Measurements from ENCODE around the gene SPAG7.

SPAG7 gene

DNA sequence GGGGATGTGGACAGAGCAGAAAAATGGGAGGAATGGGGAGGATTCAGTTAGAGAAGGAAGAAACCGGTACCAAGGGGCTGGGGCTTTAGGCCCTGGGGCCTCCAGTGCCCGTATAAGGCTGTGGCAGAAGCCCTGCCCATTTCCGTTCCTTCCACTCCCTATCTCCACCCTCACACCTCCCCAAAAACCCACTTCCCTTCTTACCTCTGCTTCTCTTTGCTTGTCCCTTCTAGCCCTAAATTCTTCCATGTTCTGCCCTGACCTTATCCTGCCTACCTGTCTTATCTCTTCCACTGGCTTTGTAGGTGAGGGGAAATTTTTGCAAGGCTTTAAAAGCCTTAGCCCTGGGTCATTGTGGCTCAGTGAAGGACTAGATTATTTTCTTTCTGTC, 23.5 kb downstream of the SPAG7 start:
- H3K27ac ChIP-seq (ENCODE audit: low read depth, low read length), result no peak overlapping the region
- peaks cover 63% of the 10 kb centered on the region for H3K79me2 ChIP-seq (ENCODE audit: control insufficient read depth, insufficient read depth, low read length)
- H3K4me3 ChIP-seq (ENCODE audit: low read length), result no peak overlapping the region
- peak; percentile 27 for DNase-seq
- no peak overlapping the region for H2AK5ac ChIP-seq (ENCODE audit: low read length)
- peak overlapping the region; percentile 12 for H3K9ac ChIP-seq (ENCODE audit: low read length)
- H3K23ac ChIP-seq (ENCODE audit: low read length), result no peak overlapping the region
- no peak overlapping the region for H3K4ac ChIP-seq (ENCODE audit: low read depth, low read length)
- no peak overlapping the region for H4K8ac ChIP-seq (ENCODE audit: low read depth, low read length)
- H3K4me1 ChIP-seq (ENCODE audit: control insufficient read depth, low read depth, low read length), result peaks cover 4% of the 10 kb centered on the region
- H3K36me3 ChIP-seq (ENCODE audit: control insufficient read depth, insufficient read depth, low read length), result peaks cover 17% of the 10 kb centered on the region
- no peak overlapping the region for H2BK5ac ChIP-seq (ENCODE audit: low read length)
- H2BK120ac ChIP-seq (ENCODE audit: low read depth, low read length), result no peak overlapping the region
- no peak overlapping the region for H2BK15ac ChIP-seq (replicated peaks; ENCODE audit: low read depth)
- H3K56ac ChIP-seq (ENCODE audit: low read length), result peak overlapping the region; percentile 47
- WGBS (ENCODE audit: extremely low coverage, insufficient coverage, low lambda C conversion rate), result no CpG with 5 or more reads among the region's 3 CpGs
- no peak overlapping the region for H3K4me2 ChIP-seq (ENCODE audit: low read length)
- no peak overlapping the region for H4K5ac ChIP-seq (ENCODE audit: low read length)
- H3K27me3 ChIP-seq (ENCODE audit: insufficient read depth, low read length, poor library complexity), result no peaks in the 10 kb centered on the region
- no peak overlapping the region for H3K18ac ChIP-seq (ENCODE audit: low read length)
- peaks cover 16% of the 10 kb centered on the region for H3K79me1 ChIP-seq (ENCODE audit: low read length)

GRCh38 chr17:4942760-4943508, 24.7 kb downstream of the SPAG7 start:
- WGBS (ENCODE audit: extremely low coverage, insufficient coverage, low lambda C conversion rate), result no CpG with 5 or more reads among the region's 13 CpGs
- no peak overlapping the region for H2BK15ac ChIP-seq (replicated peaks; ENCODE audit: low read depth)
- no peak overlapping the region for H3K4me2 ChIP-seq (ENCODE audit: low read length)
- H3K9ac ChIP-seq (ENCODE audit: low read length), result no peak overlapping the region
- H4K5ac ChIP-seq (ENCODE audit: low read length), result no peak overlapping the region
- no peak overlapping the region for H3K4me3 ChIP-seq (ENCODE audit: low read length)
- no peak overlapping the region for H3K23ac ChIP-seq (ENCODE audit: low read length)
- no peak overlapping the region for H4K8ac ChIP-seq (ENCODE audit: low read depth, low read length)
- DNase-seq, result no peak
- H3K4me1 ChIP-seq (ENCODE audit: control insufficient read depth, low read depth, low read length), result peaks cover 8% of the 10 kb centered on the region
- peaks cover 17% of the 10 kb centered on the region for H3K36me3 ChIP-seq (ENCODE audit: control insufficient read depth, insufficient read depth, low read length)
- H3K27ac ChIP-seq (ENCODE audit: low read depth, low read length), result no peak overlapping the region
- H3K18ac ChIP-seq (ENCODE audit: low read length), result no peak overlapping the region
- H3K79me2 ChIP-seq (ENCODE audit: control insufficient read depth, insufficient read depth, low read length), result peaks cover 69% of the 10 kb centered on the region
- H2BK5ac ChIP-seq (ENCODE audit: low read length), result no peak overlapping the region
- H3K4ac ChIP-seq (ENCODE audit: low read depth, low read length), result no peak overlapping the region
- H3K79me1 ChIP-seq (ENCODE audit: low read length), result peaks cover 24% of the 10 kb centered on the region
- H3K56ac ChIP-seq (ENCODE audit: low read length), result no peak overlapping the region
- no peaks in the 10 kb centered on the region for H3K27me3 ChIP-seq (ENCODE audit: insufficient read depth, low read length, poor library complexity)
- no peak overlapping the region for H2AK5ac ChIP-seq (ENCODE audit: low read length)
- H2BK120ac ChIP-seq (ENCODE audit: low read depth, low read length), result no peak overlapping the region

- Histone ChIP-seq H3K79me1 (ENCODE audit: low read length) (peaks cover 23% of the 10 kb centered on the region), H3K79me2 (ENCODE audit: control insufficient read depth, insufficient read depth, low read length) (peaks cover 53% of the 10 kb centered on the region), H3K9ac (ENCODE audit: low read length) (peak overlapping the region; percentile 87), H3K23ac (ENCODE audit: low read length) (no peak overlapping the region), H3K4ac (ENCODE audit: low read depth, low read length) (no peak overlapping the region), H3K27ac (ENCODE audit: low read depth, low read length) (no peak overlapping the region), H2BK120ac (ENCODE audit: low read depth, low read length) (no peak overlapping the region), H3K27me3 (ENCODE audit: insufficient read depth, low read length, poor library complexity) (no peaks in the 10 kb centered on the region), H3K36me3 (ENCODE audit: control insufficient read depth, insufficient read depth, low read length) (peaks cover 10% of the 10 kb centered on the region), H4K8ac (ENCODE audit: low read depth, low read length) (no peak overlapping the region), H3K18ac (ENCODE audit: low read length) (no peak overlapping the region), H4K5ac (ENCODE audit: low read length) (no peak overlapping the region), H3K4me2 (ENCODE audit: low read length) (peak overlapping the region; percentile 87), H2BK5ac (ENCODE audit: low read length) (no peak overlapping the region), H2BK15ac (replicated peaks; ENCODE audit: low read depth) (no peak overlapping the region), H3K4me3 (ENCODE audit: low read length) (peak overlapping the region; percentile 95), H3K56ac (ENCODE audit: low read length) (peak overlapping the region; percentile 97), H3K4me1 (ENCODE audit: control insufficient read depth, low read depth, low read length) (peaks cover 6% of the 10 kb centered on the region), H2AK5ac (ENCODE audit: low read length) (no peak overlapping the region)
- DNase-seq, result no peak
- WGBS (ENCODE audit: extremely low coverage, insufficient coverage, low lambda C conversion rate), result no CpG with 5 or more reads among the region's 4 CpGs
Observed at GRCh38 chr17:4941319-4941610, 26.4 kb downstream of the SPAG7 start.

DNA sequence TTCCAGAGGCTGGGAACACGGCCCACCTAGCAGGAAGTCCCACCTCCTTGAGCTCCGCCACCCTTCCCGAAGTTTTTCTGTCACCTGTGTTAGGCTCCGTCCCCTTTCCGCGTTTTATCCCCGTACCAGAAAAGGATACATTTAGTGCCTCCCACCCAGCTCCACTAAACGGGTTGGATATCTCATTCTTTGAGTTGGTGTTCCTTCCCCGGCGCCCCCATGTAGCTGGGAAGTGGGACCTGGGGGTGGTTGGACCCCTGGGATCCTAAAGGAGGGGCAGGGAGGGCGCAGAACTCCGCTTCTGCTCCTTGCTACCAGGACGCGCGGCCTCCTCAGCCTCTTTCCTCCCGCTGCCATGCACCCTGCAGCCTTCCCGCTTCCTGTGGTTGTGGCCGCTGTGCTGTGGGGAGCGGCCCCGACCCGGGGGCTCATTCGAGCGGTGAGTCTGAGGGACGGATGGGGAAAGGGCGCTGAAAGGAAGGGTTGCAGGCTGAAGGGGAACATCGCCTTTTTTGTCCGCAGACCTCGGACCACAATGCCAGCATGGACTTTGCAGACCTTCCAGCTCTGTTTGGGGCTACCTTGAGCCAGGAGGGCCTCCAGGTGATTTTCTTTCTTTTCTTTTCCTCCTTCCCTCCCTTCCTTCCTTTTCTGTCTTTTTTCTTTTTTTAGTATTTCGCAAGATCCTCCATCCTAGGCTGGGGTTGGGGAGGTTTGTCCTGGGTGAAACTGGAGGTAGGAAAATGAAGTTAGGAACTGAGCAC, 26.9 kb downstream of the SPAG7 start:
- H2AK5ac ChIP-seq (ENCODE audit: low read length), result no peak overlapping the region
- peaks cover 3% of the 10 kb centered on the region for H3K4me1 ChIP-seq (ENCODE audit: control insufficient read depth, low read depth, low read length)
- WGBS (ENCODE audit: extremely low coverage, insufficient coverage, low lambda C conversion rate), result no CpG with 5 or more reads among the region's 29 CpGs
- H3K27ac ChIP-seq (ENCODE audit: low read depth, low read length), result peak overlapping the region; percentile 97
- peaks cover 48% of the 10 kb centered on the region for H3K79me2 ChIP-seq (ENCODE audit: control insufficient read depth, insufficient read depth, low read length)
- peaks cover 7% of the 10 kb centered on the region for H3K36me3 ChIP-seq (ENCODE audit: control insufficient read depth, insufficient read depth, low read length)
- no peak overlapping the region for H3K23ac ChIP-seq (ENCODE audit: low read length)
- H2BK5ac ChIP-seq (ENCODE audit: low read length), result no peak overlapping the region
- H3K4me3 ChIP-seq (ENCODE audit: low read length), result peak overlapping the region; percentile 95
- H3K9ac ChIP-seq (ENCODE audit: low read length), result peak overlapping the region; percentile 87
- peak overlapping the region; percentile 97 for H3K56ac ChIP-seq (ENCODE audit: low read length)
- no peak overlapping the region for H3K4ac ChIP-seq (ENCODE audit: low read depth, low read length)
- no peak overlapping the region for H2BK120ac ChIP-seq (ENCODE audit: low read depth, low read length)
- H2BK15ac ChIP-seq (replicated peaks; ENCODE audit: low read depth), result no peak overlapping the region
- H3K27me3 ChIP-seq (ENCODE audit: insufficient read depth, low read length, poor library complexity), result no peaks in the 10 kb centered on the region
- DNase-seq, result no peak
- H4K8ac ChIP-seq (ENCODE audit: low read depth, low read length), result no peak overlapping the region
- no peak overlapping the region for H3K18ac ChIP-seq (ENCODE audit: low read length)
- H4K5ac ChIP-seq (ENCODE audit: low read length), result no peak overlapping the region
- peak overlapping the region; percentile 87 for H3K4me2 ChIP-seq (ENCODE audit: low read length)
- peaks cover 22% of the 10 kb centered on the region for H3K79me1 ChIP-seq (ENCODE audit: low read length)

DNA sequence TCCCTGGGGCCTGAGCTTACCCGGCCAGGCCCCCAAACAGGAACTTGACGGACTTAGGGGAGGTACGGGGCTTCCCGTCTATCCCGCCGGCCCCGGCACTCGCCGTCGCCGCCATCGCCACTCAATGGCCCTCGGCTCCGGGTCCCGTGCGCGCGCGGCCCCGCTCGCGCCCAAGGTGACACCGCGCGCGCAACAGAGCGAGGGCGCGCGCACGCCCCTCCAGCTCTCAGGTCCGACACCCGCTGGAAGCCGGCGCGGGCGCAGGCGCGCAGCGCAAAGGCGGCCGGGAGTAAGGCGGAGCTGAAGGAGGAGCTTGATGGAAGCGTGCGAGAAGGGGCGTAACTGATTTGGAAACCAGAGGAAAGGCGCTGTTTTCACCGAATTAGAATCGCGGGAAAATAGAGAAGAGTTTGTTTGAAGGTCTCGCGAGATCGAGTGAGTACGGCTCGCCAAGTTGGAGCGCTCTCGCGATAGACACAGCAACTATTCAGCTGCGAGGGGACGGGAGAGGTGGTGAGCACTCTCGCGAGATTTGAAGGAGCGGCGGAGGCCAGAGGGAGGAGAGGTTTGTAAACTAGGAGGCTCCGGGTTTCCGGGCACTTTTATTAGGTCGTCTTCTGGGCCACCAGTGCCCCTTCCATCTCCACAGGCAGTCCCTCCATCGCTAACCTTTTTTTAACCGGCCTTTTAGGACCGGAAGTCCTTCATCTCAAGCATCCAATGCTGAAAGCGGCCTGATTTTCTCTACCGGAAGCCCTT, 27.6 kb downstream of the SPAG7 start, which contains the start of the genes RNF167 and SLC25A11:
Gene RNF167, plus strand, starts transcription at position 473 of the 759 bp plus-strand sequence. CDS start 642 bp downstream, outside the sequence.
Gene SLC25A11, minus strand, starts transcription at position 251 of the 759 bp plus-strand sequence. Its CDS starts 136 bp downstream, at position 115.
- Histone ChIP-seq H3K23ac (ENCODE audit: low read length) (peak within 1 kb of the TSS; percentile 2), H3K4me2 (ENCODE audit: low read length) (peak within 1 kb of the TSS; percentile 87), H3K4me1 (ENCODE audit: control insufficient read depth, low read depth, low read length) (peaks cover 3% of the 10 kb centered on the region), H2BK5ac (ENCODE audit: low read length) (peak within 1 kb of the TSS; percentile 33), H3K36me3 (ENCODE audit: control insufficient read depth, insufficient read depth, low read length) (peaks cover 5% of the 10 kb centered on the region), H3K9ac (ENCODE audit: low read length) (peak within 1 kb of the TSS; percentile 87), H2AK5ac (ENCODE audit: low read length) (no peak within 1 kb of the TSS), H3K4ac (ENCODE audit: low read depth, low read length) (no peak within 1 kb of the TSS), H2BK120ac (ENCODE audit: low read depth, low read length) (no peak within 1 kb of the TSS), H3K56ac (ENCODE audit: low read length) (peak within 1 kb of the TSS; percentile 97), H3K27ac (ENCODE audit: low read depth, low read length) (peak within 1 kb of the TSS; percentile 97), H4K5ac (ENCODE audit: low read length) (peak within 1 kb of the TSS; percentile 78), H3K79me2 (ENCODE audit: control insufficient read depth, insufficient read depth, low read length) (peaks cover 40% of the 10 kb centered on the region), H3K4me3 (ENCODE audit: low read length) (peak within 1 kb of the TSS; percentile 95), H3K27me3 (ENCODE audit: insufficient read depth, low read length, poor library complexity) (no peaks in the 10 kb centered on the region), H3K18ac (ENCODE audit: low read length) (peak within 1 kb of the TSS; percentile 64), H4K8ac (ENCODE audit: low read depth, low read length) (no peak within 1 kb of the TSS), H2BK15ac (replicated peaks; ENCODE audit: low read depth) (no peak within 1 kb of the TSS), H3K79me1 (ENCODE audit: low read length) (peaks cover 20% of the 10 kb centered on the region)
- WGBS (ENCODE audit: extremely low coverage, insufficient coverage, low lambda C conversion rate), result no CpG with 5 or more reads among the region's 72 CpGs
- DNase-seq, result peak; percentile 100
